Measurements from ENCODE around the gene KRT37. TPM values are rescaled to one million over a fixed set of nuclear protein-coding genes. Genes with fewer than 3 reads are reported as not detected.

Gene KRT37
- total RNA-seq, 5 donors from 2014 or later (not counting 1 experiment from before 2014, with no cell fraction given): not detected

- 81% methylated on average over 3 of the region's 4 CpGs for WGBS (ENCODE audit: insufficient coverage)
- H3K27ac Mint-ChIP-seq: no peak overlapping the region
- CTCF ChIA-PET: no interaction called here
These were observed 18.4 kb upstream of the KRT37 start for GRCh38 chr17:41442739-41443138.

GRCh38 chr17:41440531-41441033 is 16.2 kb upstream of the KRT37 start, which contains the start of gene KRT38:
Gene KRT38 (minus strand): TSS chr17:41440983. CDS start chr17:41440921, 62 bp downstream.
- no peak for DNase-seq
- Histone ChIP-seq H3K27ac (ENCODE audit: low read length) (no peak within 1 kb of the TSS), H3K4me1 (ENCODE audit: control insufficient read depth in 1 of 2, extremely low read depth in 1 of 2, insufficient read depth in 2 of 2, low read length in 2 of 2) (no peaks in the 10 kb centered on the region), H3K9me3 (no peaks in the 10 kb centered on the region), H3K27me3 (replicated peaks in 1 of 2; ENCODE audit: control insufficient read depth in 2 of 2, extremely low read depth in 1 of 2, insufficient read depth in 2 of 2, low read length in 1 of 2) (peaks cover 0 to 24% of the 10 kb centered on the region in 2 experiments), H3K36me3 (ENCODE audit: control insufficient read depth in 2 of 2, extremely low read depth in 1 of 2, insufficient read depth in 1 of 2, low read length in 1 of 2) (no peaks in the 10 kb centered on the region), H3K4me3 (ENCODE audit: control insufficient read depth in 1 of 2, extremely low read depth in 1 of 2, low read length in 1 of 2) (no peak within 1 kb of the TSS)
- POLR2A ChIA-PET: no interaction called here
- Mint-ChIP-seq H3K9me3 (no peaks in the 10 kb centered on the region), H3K4me3 (no peak within 1 kb of the TSS), H3K4me1 (no peaks in the 10 kb centered on the region), H3K27ac (no peak within 1 kb of the TSS), H3K27me3 (peaks cover 0 to 11% of the 10 kb centered on the region in 2 donors), H3K36me3 (no peaks in the 10 kb centered on the region)
- 77% methylated on average over 9 of the region's 10 CpGs for WGBS (ENCODE audit: insufficient coverage)
- no peak for ATAC-seq (replicated peaks in 1 of 4)
- CTCF ChIA-PET: no interaction called here

More at GRCh38 chr17:41442739-41443138, 18.4 kb upstream of the KRT37 start:
- Mint-ChIP-seq H3K36me3 (no peaks in the 10 kb centered on the region), H3K4me3 (no peak overlapping the region), H3K27me3 (peaks cover 0 to 11% of the 10 kb centered on the region in 2 donors), H3K9me3 (no peaks in the 10 kb centered on the region), H3K4me1 (peaks cover 0 to 2% (median 0%) of the 10 kb centered on the region in 3 donors)
- Histone ChIP-seq H3K9me3 (no peaks in the 10 kb centered on the region), H3K27ac (ENCODE audit: low read length) (no peak overlapping the region), H3K4me3 (ENCODE audit: control insufficient read depth in 1 of 2, extremely low read depth in 1 of 2, low read length in 1 of 2) (no peak overlapping the region), H3K36me3 (ENCODE audit: control insufficient read depth in 2 of 2, extremely low read depth in 1 of 2, insufficient read depth in 1 of 2, low read length in 1 of 2) (no peaks in the 10 kb centered on the region), H3K27me3 (replicated peaks in 1 of 2; ENCODE audit: control insufficient read depth in 2 of 2, extremely low read depth in 1 of 2, insufficient read depth in 2 of 2, low read length in 1 of 2) (peaks cover 0 to 21% of the 10 kb centered on the region in 2 experiments), H3K4me1 (ENCODE audit: control insufficient read depth in 1 of 2, extremely low read depth in 1 of 2, insufficient read depth in 2 of 2, low read length in 2 of 2) (no peaks in the 10 kb centered on the region)
- POLR2A ChIA-PET: no interaction called here
- no peak for DNase-seq
- ATAC-seq (replicated peaks in 1 of 4): no peak

GRCh38 chr17:41439375-41439774 is 15.0 kb upstream of the KRT37 start:
- Mint-ChIP-seq H3K9me3 (no peaks in the 10 kb centered on the region), H3K27me3 (peaks cover 0 to 11% of the 10 kb centered on the region in 2 donors), H3K36me3 (no peaks in the 10 kb centered on the region), H3K4me1 (peaks cover 0 to 6% (median 3%) of the 10 kb centered on the region in 3 donors), H3K27ac (no peak overlapping the region), H3K4me3 (no peak overlapping the region)
- Histone ChIP-seq H3K4me3 (ENCODE audit: control insufficient read depth in 1 of 2, extremely low read depth in 1 of 2, low read length in 1 of 2) (no peak overlapping the region), H3K9me3 (no peaks in the 10 kb centered on the region), H3K4me1 (ENCODE audit: control insufficient read depth in 1 of 2, extremely low read depth in 1 of 2, insufficient read depth in 2 of 2, low read length in 2 of 2) (no peaks in the 10 kb centered on the region), H3K27me3 (replicated peaks in 1 of 2; ENCODE audit: control insufficient read depth in 2 of 2, extremely low read depth in 1 of 2, insufficient read depth in 2 of 2, low read length in 1 of 2) (peaks cover 0 to 24% of the 10 kb centered on the region in 2 experiments), H3K36me3 (ENCODE audit: control insufficient read depth in 2 of 2, extremely low read depth in 1 of 2, insufficient read depth in 1 of 2, low read length in 1 of 2) (no peaks in the 10 kb centered on the region), H3K27ac (ENCODE audit: low read length) (no peak overlapping the region)
- ATAC-seq (replicated peaks in 1 of 4) (no peak), DNase-seq (no peak)
- ChIA-PET POLR2A (no interaction called here), CTCF (no interaction called here)
- 88% methylated on average over 3 of the region's 5 CpGs for WGBS (ENCODE audit: insufficient coverage)

- Mint-ChIP-seq H3K4me3 (no peak overlapping the region), H3K27me3 (peaks cover 0 to 8% of the 10 kb centered on the region in 2 donors), H3K27ac (no peak overlapping the region), H3K36me3 (no peaks in the 10 kb centered on the region), H3K4me1 (peaks cover 0 to 7% (median 3%) of the 10 kb centered on the region in 3 donors), H3K9me3 (no peaks in the 10 kb centered on the region)
- H3K27ac ChIP-seq (ENCODE audit: low read length): no peak overlapping the region
- H3K9me3 ChIP-seq: no peaks in the 10 kb centered on the region
- no peaks in the 10 kb centered on the region for H3K36me3 ChIP-seq (ENCODE audit: control insufficient read depth in 2 of 2, extremely low read depth in 1 of 2, insufficient read depth in 1 of 2, low read length in 1 of 2)
- no peak overlapping the region for H3K4me3 ChIP-seq (ENCODE audit: control insufficient read depth in 1 of 2, extremely low read depth in 1 of 2, low read length in 1 of 2)
- 85% methylated on average over 8 of the region's 9 CpGs for WGBS (ENCODE audit: insufficient coverage)
- H3K4me1 ChIP-seq (ENCODE audit: control insufficient read depth in 1 of 2, extremely low read depth in 1 of 2, insufficient read depth in 2 of 2, low read length in 2 of 2): no peaks in the 10 kb centered on the region
- no peak for ATAC-seq (replicated peaks in 1 of 4)
- ChIA-PET POLR2A (no interaction called here), CTCF (no interaction called here)
- no peak for DNase-seq
- H3K27me3 ChIP-seq (replicated peaks in 1 of 2; ENCODE audit: control insufficient read depth in 2 of 2, extremely low read depth in 1 of 2, insufficient read depth in 2 of 2, low read length in 1 of 2): peaks cover 0 to 21% of the 10 kb centered on the region in 2 experiments
These were observed 13.4 kb upstream of the KRT37 start for GRCh38 chr17:41437769-41438168.

GRCh38 chr17:41437254-41437653 is 12.9 kb upstream of the KRT37 start:
- no peak overlapping the region for H3K27ac ChIP-seq (ENCODE audit: low read length)
- Mint-ChIP-seq H3K36me3 (no peaks in the 10 kb centered on the region), H3K4me1 (peaks cover 0 to 7% (median 3%) of the 10 kb centered on the region in 3 donors), H3K4me3 (no peak overlapping the region), H3K27me3 (peaks cover 0 to 8% of the 10 kb centered on the region in 2 donors), H3K9me3 (no peaks in the 10 kb centered on the region), H3K27ac (no peak overlapping the region)
- no peaks in the 10 kb centered on the region for H3K36me3 ChIP-seq (ENCODE audit: control insufficient read depth in 2 of 2, extremely low read depth in 1 of 2, insufficient read depth in 1 of 2, low read length in 1 of 2)
- ChIA-PET POLR2A (no interaction called here), CTCF (no interaction called here)
- no peaks in the 10 kb centered on the region for H3K4me1 ChIP-seq (ENCODE audit: control insufficient read depth in 1 of 2, extremely low read depth in 1 of 2, insufficient read depth in 2 of 2, low read length in 2 of 2)
- H3K9me3 ChIP-seq: no peaks in the 10 kb centered on the region
- no peak overlapping the region for H3K4me3 ChIP-seq (ENCODE audit: control insufficient read depth in 1 of 2, extremely low read depth in 1 of 2, low read length in 1 of 2)
- DNase-seq: no peak
- 69% methylated on average over 7 of the region's 7 CpGs for WGBS (ENCODE audit: insufficient coverage)
- H3K27me3 ChIP-seq (replicated peaks in 1 of 2; ENCODE audit: control insufficient read depth in 2 of 2, extremely low read depth in 1 of 2, insufficient read depth in 2 of 2, low read length in 1 of 2): peaks cover 0 to 21% of the 10 kb centered on the region in 2 experiments
- ATAC-seq (replicated peaks in 1 of 4): no peak

- Histone ChIP-seq H3K27me3 (replicated peaks in 1 of 2; ENCODE audit: control insufficient read depth in 2 of 2, extremely low read depth in 1 of 2, insufficient read depth in 2 of 2, low read length in 1 of 2) (peaks cover 0 to 21% of the 10 kb centered on the region in 2 experiments), H3K27ac (ENCODE audit: low read length) (no peak overlapping the region), H3K4me1 (ENCODE audit: control insufficient read depth in 1 of 2, extremely low read depth in 1 of 2, insufficient read depth in 2 of 2, low read length in 2 of 2) (no peaks in the 10 kb centered on the region), H3K4me3 (ENCODE audit: control insufficient read depth in 1 of 2, extremely low read depth in 1 of 2, low read length in 1 of 2) (no peak overlapping the region), H3K36me3 (ENCODE audit: control insufficient read depth in 2 of 2, extremely low read depth in 1 of 2, insufficient read depth in 1 of 2, low read length in 1 of 2) (no peaks in the 10 kb centered on the region), H3K9me3 (no peaks in the 10 kb centered on the region)
- ChIA-PET POLR2A (interaction anchor here in 1 of 2 donors (0.6 kb wide), 1 partner anchor 807 kb away, joined by 4 read pairs; no protein-coding TSS in a partner anchor), CTCF (interaction anchor here in 1 of 2 donors (1.1 kb wide), 1 partner anchor 31 kb away, joined by 3 read pairs; no protein-coding TSS in a partner anchor)
- peak in 1 of 4 experiments; percentile 67 for ATAC-seq (replicated peaks in 1 of 4)
- no peaks in the 10 kb centered on the region for H3K36me3 Mint-ChIP-seq
- H3K4me1 Mint-ChIP-seq: peaks cover 0 to 7% (median 3%) of the 10 kb centered on the region in 3 donors
- DNase-seq: no peak
- peak overlapping the region in 1 of 3 donors; percentile 4 for H3K4me3 Mint-ChIP-seq
- H3K27me3 Mint-ChIP-seq: peaks cover 2 to 3% of the 10 kb centered on the region in 2 donors
- no peaks in the 10 kb centered on the region for H3K9me3 Mint-ChIP-seq
- no peak overlapping the region for H3K27ac Mint-ChIP-seq
- 80% methylated on average over 2 of the region's 5 CpGs for WGBS (ENCODE audit: insufficient coverage)
These were observed 10.0 kb upstream of the KRT37 start for GRCh38 chr17:41434415-41434814.
